ENCODE data around the gene TRAM2.

TRAM2 gene

DNA sequence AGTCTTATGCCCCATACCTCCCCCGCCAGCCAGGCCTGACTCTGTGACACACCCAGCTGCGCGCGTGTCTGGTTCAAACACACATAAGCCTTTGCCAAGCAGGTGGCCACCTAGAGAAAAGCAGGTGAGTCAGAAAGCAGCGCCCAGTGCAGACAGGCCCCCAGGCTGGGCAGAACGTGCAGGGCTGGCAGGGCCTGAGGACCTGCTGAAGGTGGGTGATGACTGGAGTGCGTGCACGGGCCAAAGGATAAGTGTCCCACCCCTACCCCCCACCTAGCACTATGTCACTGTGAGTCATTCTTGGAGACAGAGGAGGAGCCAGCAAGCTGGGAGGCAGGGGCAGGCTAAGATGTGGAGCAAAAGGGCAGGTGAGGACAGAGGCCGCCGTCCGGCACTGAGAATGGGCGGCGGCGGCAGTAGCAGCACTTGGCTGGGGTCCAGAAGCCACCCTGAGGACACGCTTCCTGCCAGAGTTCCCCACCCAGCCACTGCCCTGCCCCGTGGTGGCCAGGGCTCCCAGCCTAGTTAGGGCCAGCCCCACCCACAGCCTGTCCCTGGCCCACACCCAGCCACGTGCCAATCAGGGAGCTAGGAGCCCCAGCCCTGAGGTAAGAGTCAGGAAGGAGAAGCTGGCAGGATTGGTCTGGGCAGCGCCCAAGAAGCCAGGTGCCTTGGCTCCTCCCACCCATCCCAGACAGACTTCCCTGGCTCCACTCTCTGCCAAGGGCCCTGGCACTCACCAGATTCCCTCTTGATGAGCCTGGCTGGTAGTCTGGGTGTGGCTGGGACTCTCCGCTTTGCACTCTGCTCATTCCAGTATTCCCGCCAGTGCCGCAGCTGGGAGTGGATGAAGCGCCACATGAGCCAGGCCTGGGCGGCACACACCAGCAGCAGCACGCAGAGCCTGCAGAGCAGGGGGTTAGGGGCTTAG lies 72.7 kb downstream of the TRAM2 start:
- DNase-seq (ENCODE audit: low spot score), result peak; percentile 100
- Histone ChIP-seq H3K27me3 (ENCODE audit: insufficient read depth, poor library complexity, severe bottlenecking) (no peaks in the 10 kb centered on the region), H3K9me3 (ENCODE audit: severe bottlenecking) (no peaks in the 10 kb centered on the region), H3K4me3 (ENCODE audit: severe bottlenecking) (no peak overlapping the region), H3K27ac (ENCODE audit: poor library complexity, severe bottlenecking) (peak overlapping the region; percentile 95), H3K36me3 (ENCODE audit: low read depth) (peaks cover 56% of the 10 kb centered on the region), H3K4me1 (ENCODE audit: insufficient read depth, poor library complexity, severe bottlenecking) (peaks cover 30% of the 10 kb centered on the region)
- peak; percentile 83 for ATAC-seq (ENCODE audit: low read depth)
- TF ChIP-seq, protein P1, sequence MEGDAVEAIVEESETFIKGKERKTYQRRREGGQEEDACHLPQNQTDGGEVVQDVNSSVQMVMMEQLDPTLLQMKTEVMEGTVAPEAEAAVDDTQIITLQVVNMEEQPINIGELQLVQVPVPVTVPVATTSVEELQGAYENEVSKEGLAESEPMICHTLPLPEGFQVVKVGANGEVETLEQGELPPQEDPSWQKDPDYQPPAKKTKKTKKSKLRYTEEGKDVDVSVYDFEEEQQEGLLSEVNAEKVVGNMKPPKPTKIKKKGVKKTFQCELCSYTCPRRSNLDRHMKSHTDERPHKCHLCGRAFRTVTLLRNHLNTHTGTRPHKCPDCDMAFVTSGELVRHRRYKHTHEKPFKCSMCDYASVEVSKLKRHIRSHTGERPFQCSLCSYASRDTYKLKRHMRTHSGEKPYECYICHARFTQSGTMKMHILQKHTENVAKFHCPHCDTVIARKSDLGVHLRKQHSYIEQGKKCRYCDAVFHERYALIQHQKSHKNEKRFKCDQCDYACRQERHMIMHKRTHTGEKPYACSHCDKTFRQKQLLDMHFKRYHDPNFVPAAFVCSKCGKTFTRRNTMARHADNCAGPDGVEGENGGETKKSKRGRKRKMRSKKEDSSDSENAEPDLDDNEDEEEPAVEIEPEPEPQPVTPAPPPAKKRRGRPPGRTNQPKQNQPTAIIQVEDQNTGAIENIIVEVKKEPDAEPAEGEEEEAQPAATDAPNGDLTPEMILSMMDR (IDR thresholded peaks at IDR 0.05; ENCODE audit: poor library complexity, severe bottlenecking), result no peak

DNA sequence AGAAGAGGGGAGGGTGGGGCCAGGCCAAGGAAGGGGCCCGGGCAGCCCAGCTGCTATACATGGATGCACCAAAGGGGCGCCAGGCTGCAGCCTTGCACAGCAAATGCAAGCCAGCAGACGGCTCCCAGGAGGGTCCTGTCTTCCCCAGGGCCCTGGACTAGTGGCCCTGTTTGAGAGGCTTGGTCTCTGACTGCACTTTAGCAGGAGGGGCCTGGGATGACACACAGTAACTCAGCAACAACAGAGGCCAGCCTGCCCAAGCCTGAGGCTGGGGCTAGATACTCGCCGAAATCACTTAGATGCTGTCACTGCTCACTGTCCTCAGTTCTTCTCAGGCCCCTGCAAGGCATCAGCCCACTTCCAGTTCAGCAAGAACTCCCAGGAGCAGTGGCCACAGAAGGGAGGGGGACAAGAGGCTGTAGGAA lies 73.5 kb downstream of the TRAM2 start:
- Histone ChIP-seq H3K4me1 (ENCODE audit: insufficient read depth, poor library complexity, severe bottlenecking) (peaks cover 32% of the 10 kb centered on the region), H3K27ac (ENCODE audit: poor library complexity, severe bottlenecking) (peak overlapping the region; percentile 95)
- DNase-seq (ENCODE audit: low spot score), result no peak

DNA sequence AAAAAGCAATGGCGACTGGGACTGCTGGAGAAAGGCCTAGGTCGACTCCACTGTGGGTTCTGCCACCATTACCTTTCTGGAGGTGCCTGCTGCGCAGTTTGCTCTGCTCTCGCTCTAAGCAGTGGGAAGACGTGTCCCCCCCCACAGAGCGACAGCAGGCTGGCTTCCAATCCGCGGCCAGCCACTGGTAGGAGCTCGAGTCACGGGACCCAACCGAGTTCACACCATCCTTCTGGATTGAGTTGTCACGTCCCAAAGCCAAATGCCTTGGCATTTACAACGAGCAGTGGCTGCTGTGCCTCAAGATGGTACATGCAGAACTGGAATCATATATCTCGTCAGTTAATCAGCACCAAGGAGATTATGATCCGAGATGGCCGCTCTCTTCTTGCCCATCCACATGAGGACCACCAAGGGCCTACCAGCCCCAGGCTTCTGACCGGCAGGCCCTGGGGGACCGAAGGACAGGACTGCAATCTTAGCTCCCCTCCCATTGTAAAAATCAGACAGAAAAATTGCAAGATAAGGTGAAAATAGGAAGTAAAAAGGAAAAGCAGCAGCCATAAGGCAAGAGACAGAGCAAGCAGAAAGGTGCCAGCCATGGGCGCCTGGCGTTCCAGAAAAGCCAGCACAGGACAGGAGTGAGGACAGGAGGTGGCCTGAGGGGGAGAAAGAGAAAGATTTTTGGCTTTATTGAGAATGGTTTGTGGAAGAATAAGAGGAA lies 74.4 kb downstream of the TRAM2 start:
- Histone ChIP-seq H3K9me3 (ENCODE audit: severe bottlenecking) (no peaks in the 10 kb centered on the region), H3K4me1 (ENCODE audit: insufficient read depth, poor library complexity, severe bottlenecking) (peaks cover 26% of the 10 kb centered on the region), H3K4me3 (ENCODE audit: severe bottlenecking) (no peak overlapping the region), H3K27ac (ENCODE audit: poor library complexity, severe bottlenecking) (peak overlapping the region; percentile 95), H3K36me3 (ENCODE audit: low read depth) (peaks cover 39% of the 10 kb centered on the region), H3K27me3 (ENCODE audit: insufficient read depth, poor library complexity, severe bottlenecking) (no peaks in the 10 kb centered on the region)
- DNase-seq (ENCODE audit: low spot score), result no peak
- no peak for ATAC-seq (ENCODE audit: low read depth)
- TF ChIP-seq, protein P1 (IDR thresholded peaks at IDR 0.05; ENCODE audit: poor library complexity, severe bottlenecking), result no peak

More for the DNA sequence above, 73.5 kb downstream of the TRAM2 start:
- Histone ChIP-seq H3K27me3 (ENCODE audit: insufficient read depth, poor library complexity, severe bottlenecking) (no peaks in the 10 kb centered on the region), H3K9me3 (ENCODE audit: severe bottlenecking) (no peaks in the 10 kb centered on the region), H3K36me3 (ENCODE audit: low read depth) (peaks cover 48% of the 10 kb centered on the region), H3K4me3 (ENCODE audit: severe bottlenecking) (no peak overlapping the region)
- peak; percentile 2 for ATAC-seq (ENCODE audit: low read depth)
- TF ChIP-seq, protein P1 (IDR thresholded peaks at IDR 0.05; ENCODE audit: poor library complexity, severe bottlenecking), result peak; percentile 25

DNA sequence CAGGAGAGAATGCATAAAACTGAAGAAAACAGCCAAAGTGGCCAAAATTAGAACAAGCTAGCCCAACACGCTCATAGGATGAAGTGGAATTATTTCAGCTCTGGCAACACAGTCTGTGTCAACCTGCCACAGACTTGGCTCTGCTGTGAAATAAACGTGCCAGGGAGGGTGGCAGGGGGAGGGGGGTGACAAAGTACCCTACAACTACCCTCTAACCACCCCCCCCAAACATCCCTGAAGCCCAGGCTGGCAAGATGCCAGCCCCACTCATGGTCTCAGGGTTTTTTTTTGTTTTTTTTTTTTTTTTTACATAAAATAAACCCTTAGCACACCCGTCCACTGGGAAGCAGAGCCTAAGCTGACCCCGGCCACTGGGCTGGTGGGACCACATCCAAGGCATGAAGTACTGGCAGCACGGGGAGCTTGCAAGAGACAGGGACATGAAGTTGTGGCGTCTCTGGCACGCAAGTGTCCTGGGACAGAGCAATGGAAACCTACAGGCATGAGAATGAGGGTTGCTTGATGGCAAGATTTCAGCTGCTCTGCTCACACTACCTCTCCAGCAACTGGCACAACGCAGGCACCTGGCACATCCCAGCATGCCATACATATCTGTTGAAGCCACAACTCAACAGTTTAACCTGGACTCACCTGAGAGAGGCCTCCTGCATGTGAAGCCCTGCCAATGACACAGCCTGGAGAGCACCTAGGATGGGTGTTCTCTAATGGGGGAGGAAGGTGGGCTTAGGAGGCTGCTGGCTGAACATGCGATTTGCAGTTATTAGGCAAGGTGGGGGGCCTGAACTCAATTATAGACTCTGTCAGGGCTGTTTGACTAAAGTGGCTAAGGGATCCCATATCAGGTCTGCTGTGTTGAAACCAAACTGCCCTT lies 76.4 kb downstream of the TRAM2 start:
- H3K4me3 ChIP-seq (ENCODE audit: severe bottlenecking), result no peak overlapping the region
- H3K4me1 ChIP-seq (ENCODE audit: insufficient read depth, poor library complexity, severe bottlenecking), result peaks cover 26% of the 10 kb centered on the region
- peaks cover 34% of the 10 kb centered on the region for H3K36me3 ChIP-seq (ENCODE audit: low read depth)
- ATAC-seq (ENCODE audit: low read depth), result no peak
- no peaks in the 10 kb centered on the region for H3K9me3 ChIP-seq (ENCODE audit: severe bottlenecking)
- H3K27ac ChIP-seq (ENCODE audit: poor library complexity, severe bottlenecking), result no peak overlapping the region
- H3K27me3 ChIP-seq (ENCODE audit: insufficient read depth, poor library complexity, severe bottlenecking), result no peaks in the 10 kb centered on the region
- TF ChIP-seq, protein P1 (IDR thresholded peaks at IDR 0.05; ENCODE audit: poor library complexity, severe bottlenecking), result no peak
- DNase-seq (ENCODE audit: low spot score), result no peak

Data from RWPE2 (cell line).